T-helper 1 cell treated with Interleukin-12 subunit alpha and Interleukin-12 subunit beta and Interleukin-4 antibody, amounts not matched to agents 30 μg/mL and 1 μg/mL, for 36 hours (primary cell): ENCODE measurements around the gene SWI5.

Source experiments
- H3K27ac Mint-ChIP-seq: one replicate; pipeline ENCODE4 v1.8.0; 2021; ENCODE audit warnings: mild to moderate bottlenecking, mixed read lengths
- H3K27me3 Mint-ChIP-seq: one replicate; pipeline ENCODE4 v1.8.0; 2021; ENCODE audit warnings: low read depth, mixed read lengths
- H3K36me3 Mint-ChIP-seq: one replicate; pipeline ENCODE4 v1.8.0; 2021; ENCODE audit warnings: low read depth, mixed read lengths
- H3K4me1 Mint-ChIP-seq: one replicate; pipeline ENCODE4 v1.8.0; 2021; ENCODE audit warnings: low read depth, mixed read lengths
- H3K4me3 Mint-ChIP-seq: one replicate; pipeline ENCODE4 v1.8.0; 2021; ENCODE audit warnings: mild to moderate bottlenecking, moderate library complexity, mixed read lengths
- H3K9me3 Mint-ChIP-seq: one replicate; pipeline ENCODE4 v1.8.0; 2021; ENCODE audit warnings: mixed read lengths

The SWI5 gene

DNA sequence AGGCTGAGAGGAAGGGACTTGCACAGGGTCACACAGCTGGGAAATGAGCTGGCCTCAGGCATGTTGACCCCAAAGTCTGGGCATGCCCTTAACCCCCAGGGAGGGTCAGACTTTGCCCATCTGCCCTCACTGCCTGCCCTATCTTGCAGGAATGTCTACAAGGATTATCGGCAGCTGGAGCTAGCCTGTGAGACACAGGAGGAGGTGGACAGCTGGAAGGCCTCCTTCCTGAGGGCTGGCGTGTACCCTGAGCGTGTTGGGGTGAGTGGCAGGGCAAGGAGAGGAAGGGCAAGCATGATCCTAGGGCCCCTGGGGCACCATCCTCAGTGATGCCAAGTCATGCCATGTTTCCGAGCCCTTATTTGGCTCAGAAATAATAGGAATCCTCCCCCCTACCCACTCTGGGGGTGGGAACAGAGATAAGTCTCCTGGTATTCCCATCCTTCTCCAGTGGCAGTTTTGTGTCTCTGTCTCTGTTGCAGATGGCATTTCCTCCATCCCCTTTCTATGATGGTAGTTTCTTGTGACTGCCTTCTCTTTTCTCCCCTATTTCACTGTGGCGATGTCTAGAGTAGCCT is 28.8 kb upstream of the SWI5 start:
- Mint-ChIP-seq H3K27me3 (peaks cover 42% of the 10 kb centered on the region), H3K27ac (no peak overlapping the region), H3K4me3 (no peak overlapping the region), H3K36me3 (no peaks in the 10 kb centered on the region), H3K4me1 (peaks cover 12% of the 10 kb centered on the region), H3K9me3 (no peaks in the 10 kb centered on the region)

GRCh38 chr9:128249558-128249907 is 26.5 kb upstream of the SWI5 start:
- H3K27me3 Mint-ChIP-seq: peaks cover 33% of the 10 kb centered on the region
- peak overlapping the region; percentile 26 for H3K27ac Mint-ChIP-seq

DNA sequence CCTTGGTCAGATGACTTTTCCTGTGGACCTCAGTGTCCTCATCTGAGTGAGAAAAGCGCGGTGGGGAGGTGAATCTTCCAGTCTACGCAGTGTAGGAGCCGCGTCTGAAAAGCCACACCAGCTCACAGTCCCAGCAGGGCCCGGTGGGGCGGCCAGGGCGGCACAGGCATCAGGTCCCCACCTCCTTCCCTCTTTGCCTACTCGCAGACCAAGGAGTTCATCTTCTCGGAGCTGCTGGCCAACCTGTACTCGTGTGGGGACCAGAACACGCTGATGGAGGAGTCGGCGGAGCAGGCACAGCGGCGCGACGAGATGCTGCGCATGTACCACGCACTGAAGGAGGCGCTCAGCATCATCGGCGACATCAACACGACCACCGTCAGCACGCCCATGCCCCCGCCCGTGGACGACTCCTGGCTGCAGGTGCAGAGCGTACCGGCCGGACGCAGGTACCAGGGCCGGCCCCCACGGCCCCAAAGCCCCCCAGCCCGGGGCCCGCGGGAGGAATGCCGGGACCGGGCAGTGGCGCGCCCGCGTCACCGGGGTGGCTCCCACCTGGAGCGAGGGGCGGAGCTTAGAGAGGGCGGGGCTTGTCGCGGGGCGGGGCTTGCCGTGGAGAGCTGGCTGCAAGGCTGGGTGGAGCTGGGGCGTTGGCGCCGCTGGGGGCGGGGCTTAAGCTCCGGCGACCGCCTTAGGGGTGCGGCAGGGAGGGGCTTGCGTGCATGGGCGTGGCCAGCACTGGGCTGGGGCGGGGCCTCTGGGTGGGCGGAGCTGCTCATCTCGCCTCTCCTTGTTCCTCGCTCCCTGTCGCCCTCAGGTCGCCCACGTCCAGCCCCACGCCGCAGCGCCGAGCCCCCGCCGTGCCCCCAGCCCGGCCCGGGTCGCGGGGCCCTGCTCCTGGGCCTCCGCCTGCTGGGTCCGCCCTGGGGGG is 25.9 kb upstream of the SWI5 start:
- peaks cover 33% of the 10 kb centered on the region for H3K27me3 Mint-ChIP-seq
- H3K4me1 Mint-ChIP-seq: peaks cover 10% of the 10 kb centered on the region
- no peaks in the 10 kb centered on the region for H3K9me3 Mint-ChIP-seq
- H3K27ac Mint-ChIP-seq: peak overlapping the region; percentile 26
- peak overlapping the region; percentile 76 for H3K4me3 Mint-ChIP-seq
- H3K36me3 Mint-ChIP-seq: no peaks in the 10 kb centered on the region

More at GRCh38 chr9:128249558-128249907, 26.5 kb upstream of the SWI5 start:
- Mint-ChIP-seq H3K36me3 (no peaks in the 10 kb centered on the region), H3K9me3 (no peaks in the 10 kb centered on the region), H3K4me3 (peak overlapping the region; percentile 76), H3K4me1 (peaks cover 10% of the 10 kb centered on the region)

- peaks cover 28% of the 10 kb centered on the region for H3K27me3 Mint-ChIP-seq
- no peaks in the 10 kb centered on the region for H3K9me3 Mint-ChIP-seq
- no peak overlapping the region for H3K27ac Mint-ChIP-seq
- no peaks in the 10 kb centered on the region for H3K36me3 Mint-ChIP-seq
- peak overlapping the region; percentile 83 for H3K4me3 Mint-ChIP-seq
- peaks cover 10% of the 10 kb centered on the region for H3K4me1 Mint-ChIP-seq
Observed at GRCh38 chr9:128250839-128251731, 25.0 kb upstream of the SWI5 start.

DNA sequence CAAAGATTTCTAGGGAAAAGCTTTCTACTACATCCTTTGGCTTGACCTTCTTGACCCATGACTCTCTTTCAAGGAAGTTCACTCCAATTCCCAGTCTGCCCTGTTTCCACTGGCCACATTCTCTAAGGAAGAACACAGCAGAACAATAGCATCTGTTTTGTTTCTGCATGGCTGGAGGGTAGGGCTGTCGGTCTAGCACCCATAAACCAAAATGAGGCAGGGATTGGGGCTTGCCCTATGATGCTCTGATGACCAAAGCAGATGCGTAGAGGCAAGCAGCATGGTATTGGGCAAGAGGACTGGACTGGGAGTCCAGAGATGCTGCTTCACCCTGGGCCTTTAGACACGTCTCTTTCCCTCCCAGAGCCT is 24.4 kb upstream of the SWI5 start:
- Mint-ChIP-seq H3K9me3 (no peaks in the 10 kb centered on the region), H3K36me3 (no peaks in the 10 kb centered on the region), H3K4me1 (peaks cover 10% of the 10 kb centered on the region), H3K4me3 (peak overlapping the region; percentile 7), H3K27me3 (peaks cover 28% of the 10 kb centered on the region), H3K27ac (no peak overlapping the region)

DNA sequence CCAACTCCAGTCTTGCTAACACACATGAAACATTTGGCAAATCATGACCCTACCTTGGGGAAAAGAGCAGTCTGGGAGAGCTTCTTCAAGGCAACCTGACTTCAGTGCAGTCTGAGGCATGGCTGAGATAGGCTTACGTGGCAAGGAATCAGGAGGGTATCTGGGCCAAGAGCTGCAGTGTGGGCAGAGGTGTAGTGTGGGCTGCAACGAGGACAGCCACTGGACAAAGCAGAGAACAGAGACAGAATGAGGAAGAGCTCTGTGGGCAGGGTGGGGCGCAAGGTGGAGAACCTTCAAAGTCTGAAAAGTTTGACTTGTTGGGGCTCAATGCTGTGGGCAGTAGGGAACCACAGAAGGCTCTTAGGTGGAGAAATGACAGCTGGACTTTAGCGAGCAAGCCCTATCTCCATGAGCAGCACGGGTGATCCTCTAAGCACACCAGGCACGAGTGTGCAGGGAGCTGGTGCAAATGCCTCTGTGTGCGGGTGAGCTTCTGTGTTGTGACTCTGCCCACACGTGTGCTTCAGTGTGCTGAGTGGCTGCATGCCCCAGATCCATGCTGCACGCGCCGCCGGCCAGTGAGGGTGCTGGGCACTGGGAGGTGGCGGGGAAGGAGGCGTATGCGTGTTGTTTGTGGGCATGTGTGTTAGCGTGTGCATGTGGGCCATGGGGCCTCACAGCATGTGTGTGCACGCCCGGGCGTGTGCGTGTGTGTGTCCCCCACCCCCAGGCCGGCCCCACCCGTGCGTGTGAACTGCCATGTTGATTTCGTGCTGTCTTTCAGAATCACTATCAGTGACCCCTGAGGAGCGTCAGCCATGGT is 23.5 kb upstream of the SWI5 start:
- H3K4me1 Mint-ChIP-seq: peaks cover 10% of the 10 kb centered on the region
- no peak overlapping the region for H3K27ac Mint-ChIP-seq
- H3K36me3 Mint-ChIP-seq: peaks cover 1% of the 10 kb centered on the region
- peaks cover 28% of the 10 kb centered on the region for H3K27me3 Mint-ChIP-seq
- no peak overlapping the region for H3K4me3 Mint-ChIP-seq
- no peaks in the 10 kb centered on the region for H3K9me3 Mint-ChIP-seq

DNA sequence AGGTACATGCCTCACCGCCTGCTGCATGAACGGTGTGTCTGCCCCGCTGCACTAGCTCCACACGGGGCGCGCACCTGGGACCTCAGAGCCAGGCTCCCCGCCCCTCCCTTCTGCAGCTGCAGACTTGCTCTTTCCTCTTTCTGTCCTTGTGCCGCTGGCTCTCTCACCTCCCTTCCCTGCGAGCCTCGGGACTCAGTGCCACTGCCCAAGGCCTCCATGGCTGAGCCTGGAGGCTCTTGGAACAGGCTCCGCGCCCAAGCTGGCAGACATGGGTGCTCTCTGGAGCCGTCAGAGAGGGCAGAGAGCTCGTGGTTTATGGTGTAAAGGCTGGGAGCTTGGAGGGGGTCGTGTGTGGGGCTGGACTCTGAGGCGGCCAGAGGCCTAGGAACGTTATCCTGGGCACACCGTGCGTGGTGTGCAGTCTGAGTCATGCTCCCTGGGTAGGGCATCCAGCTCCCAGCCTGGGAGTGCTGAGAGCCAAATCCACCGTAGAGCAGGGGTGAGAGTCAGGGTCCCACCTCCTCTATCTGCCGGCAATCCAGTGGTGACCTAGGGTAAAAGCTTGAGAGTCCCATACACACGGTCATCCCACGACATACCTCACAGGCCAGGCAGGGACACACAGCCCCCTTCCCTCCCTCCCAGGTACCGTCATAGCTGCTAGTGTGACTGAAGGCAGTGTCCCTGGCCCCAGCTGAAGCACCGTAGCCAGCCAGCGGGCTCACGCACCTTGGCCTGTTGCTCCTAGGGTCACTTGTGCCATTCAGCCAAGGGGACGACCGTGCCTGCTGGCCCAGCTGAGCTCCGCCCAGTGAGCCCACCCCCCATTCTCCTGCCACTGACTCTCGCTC is 22.7 kb upstream of the SWI5 start:
- Mint-ChIP-seq H3K27ac (no peak overlapping the region), H3K36me3 (peaks cover 3% of the 10 kb centered on the region), H3K27me3 (peaks cover 27% of the 10 kb centered on the region), H3K4me1 (peaks cover 10% of the 10 kb centered on the region), H3K4me3 (no peak overlapping the region), H3K9me3 (no peaks in the 10 kb centered on the region)

DNA sequence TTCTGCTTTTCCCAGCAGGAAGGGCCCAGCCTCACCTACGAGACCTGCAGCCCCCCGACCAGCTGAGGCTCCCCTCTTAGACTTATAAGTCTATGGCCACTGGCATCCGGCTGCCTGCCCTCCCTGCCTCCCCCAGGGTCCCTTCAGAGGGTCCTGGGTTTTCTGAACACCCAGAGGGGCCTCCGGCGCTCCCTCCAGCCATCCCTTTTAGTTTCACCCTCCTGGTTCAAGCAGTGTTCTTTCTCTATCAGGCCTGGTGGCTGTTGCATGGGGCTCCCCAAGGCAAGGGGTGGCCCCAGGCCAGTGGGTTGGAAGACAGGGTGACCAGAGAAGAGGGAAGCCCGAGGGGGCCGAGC is 22.1 kb upstream of the SWI5 start:
- no peak overlapping the region for H3K4me3 Mint-ChIP-seq
- peaks cover 10% of the 10 kb centered on the region for H3K4me1 Mint-ChIP-seq
- peaks cover 21% of the 10 kb centered on the region for H3K27me3 Mint-ChIP-seq
- H3K27ac Mint-ChIP-seq: no peak overlapping the region
- H3K36me3 Mint-ChIP-seq: peaks cover 5% of the 10 kb centered on the region
- H3K9me3 Mint-ChIP-seq: no peaks in the 10 kb centered on the region

- peaks cover 6% of the 10 kb centered on the region for H3K36me3 Mint-ChIP-seq
- H3K9me3 Mint-ChIP-seq: no peaks in the 10 kb centered on the region
- H3K27ac Mint-ChIP-seq: no peak overlapping the region
- H3K4me3 Mint-ChIP-seq: no peak overlapping the region
- peaks cover 19% of the 10 kb centered on the region for H3K27me3 Mint-ChIP-seq
- H3K4me1 Mint-ChIP-seq: peaks cover 10% of the 10 kb centered on the region
Observed at GRCh38 chr9:128254362-128254761, 21.7 kb upstream of the SWI5 start.

DNA sequence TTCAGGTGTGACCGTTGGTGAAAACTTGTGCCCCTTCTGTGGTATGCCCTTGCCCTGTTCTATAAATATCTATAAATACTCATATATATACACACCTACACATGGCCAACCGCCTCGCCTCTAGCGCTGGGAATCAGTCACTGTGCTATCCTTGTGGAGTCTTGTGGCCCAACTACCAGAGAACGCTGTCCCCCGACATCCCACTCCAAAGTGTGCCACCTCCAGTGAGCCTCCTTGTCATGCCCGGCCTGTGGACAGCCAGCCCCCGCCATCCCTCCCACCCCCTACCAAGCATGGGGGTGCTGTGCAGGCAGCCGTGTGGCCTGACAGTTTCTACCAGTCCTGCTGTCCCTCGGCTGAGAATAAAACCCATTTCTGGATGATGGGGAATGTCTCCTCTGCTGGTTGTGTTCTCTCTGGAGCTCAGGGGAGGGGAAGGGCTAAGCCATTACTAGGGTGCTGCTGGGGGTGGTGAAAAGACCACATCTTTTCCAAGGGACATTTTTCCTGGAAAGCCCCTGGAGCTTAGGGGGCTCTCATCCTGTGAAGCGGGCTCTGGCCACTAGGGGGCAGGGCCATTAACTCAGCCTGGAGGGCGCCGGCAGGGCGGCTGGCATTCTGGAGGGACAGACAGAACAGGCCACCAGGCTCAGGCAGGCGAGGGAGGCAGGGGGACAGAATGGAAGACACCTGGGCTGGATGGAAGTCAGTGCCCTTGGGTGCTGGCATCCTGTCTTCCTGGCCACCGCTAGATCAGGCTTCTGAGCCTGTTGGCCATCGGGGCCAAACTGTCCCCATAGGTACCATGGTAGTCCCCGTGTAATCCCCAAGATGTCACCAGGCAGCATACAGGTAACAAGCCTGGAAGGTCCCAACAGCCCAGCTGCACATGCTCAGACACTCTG is 21.0 kb upstream of the SWI5 start:
- no peak overlapping the region for H3K27ac Mint-ChIP-seq
- H3K4me3 Mint-ChIP-seq: no peak overlapping the region
- no peaks in the 10 kb centered on the region for H3K9me3 Mint-ChIP-seq
- peaks cover 8% of the 10 kb centered on the region for H3K36me3 Mint-ChIP-seq
- peaks cover 15% of the 10 kb centered on the region for H3K27me3 Mint-ChIP-seq
- H3K4me1 Mint-ChIP-seq: peaks cover 3% of the 10 kb centered on the region

DNA sequence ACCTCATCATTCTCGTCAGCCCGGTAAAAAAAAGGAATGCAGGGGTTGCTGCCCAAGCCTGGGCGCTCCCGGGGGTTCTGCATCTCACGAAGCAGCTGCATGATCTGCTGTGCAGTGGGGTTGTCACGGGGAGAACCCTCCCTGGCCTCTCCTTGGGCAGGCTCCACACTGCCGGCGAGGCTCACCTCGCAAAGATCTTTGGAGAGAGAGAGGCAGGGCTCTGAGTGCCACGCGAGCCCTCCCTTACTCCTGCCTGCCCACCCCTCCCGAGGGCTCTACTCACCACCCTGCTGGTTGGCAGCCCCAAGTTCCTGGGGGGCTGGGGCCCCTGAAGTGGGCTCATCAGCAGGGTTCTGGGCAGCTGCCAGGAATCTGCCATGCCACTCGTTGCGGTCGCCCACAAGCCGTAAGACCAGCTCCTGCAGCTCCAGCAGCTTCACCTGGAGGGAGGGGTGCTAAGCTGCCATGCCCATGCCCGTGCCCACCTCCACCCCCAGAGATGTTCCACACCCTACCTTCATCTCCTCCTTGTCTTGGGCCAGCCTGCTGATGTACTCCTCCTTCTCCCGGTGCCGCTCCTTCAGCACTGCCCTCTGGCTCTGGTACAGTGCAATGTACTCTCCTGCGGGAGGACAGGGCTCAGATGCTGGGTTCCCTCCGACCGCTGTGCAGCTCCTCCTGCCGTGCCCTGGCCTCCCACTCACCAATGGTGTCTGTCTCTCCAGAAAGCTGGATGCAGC is 18.8 kb upstream of the SWI5 start:
- peaks cover 20% of the 10 kb centered on the region for H3K36me3 Mint-ChIP-seq
- peaks cover 3% of the 10 kb centered on the region for H3K27me3 Mint-ChIP-seq
- no peak overlapping the region for H3K4me3 Mint-ChIP-seq
- no peak overlapping the region for H3K27ac Mint-ChIP-seq
- no peaks in the 10 kb centered on the region for H3K9me3 Mint-ChIP-seq
- H3K4me1 Mint-ChIP-seq: no peaks in the 10 kb centered on the region

DNA sequence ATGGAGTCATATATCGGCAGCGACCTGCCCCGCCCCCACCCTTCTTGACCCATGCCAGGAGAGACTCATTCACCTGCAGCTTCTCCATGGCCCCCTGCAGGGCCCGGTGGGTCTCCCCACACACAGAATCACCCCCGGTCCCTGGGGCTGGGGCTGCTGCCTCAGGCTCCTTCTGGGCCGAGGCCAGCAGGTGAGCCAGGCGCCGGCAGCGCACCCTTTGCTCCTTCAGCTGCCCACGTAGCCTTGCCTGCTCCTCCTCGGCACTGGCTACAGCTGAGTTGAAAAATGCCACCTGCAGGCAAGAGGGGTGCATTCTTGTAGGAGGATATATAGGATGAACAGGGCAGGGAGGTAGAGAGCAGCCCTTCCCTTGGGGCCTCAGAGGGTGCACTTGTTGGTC is 18.2 kb upstream of the SWI5 start:
- no peaks in the 10 kb centered on the region for H3K9me3 Mint-ChIP-seq
- H3K4me1 Mint-ChIP-seq: no peaks in the 10 kb centered on the region
- no peaks in the 10 kb centered on the region for H3K27me3 Mint-ChIP-seq
- no peak overlapping the region for H3K4me3 Mint-ChIP-seq
- H3K27ac Mint-ChIP-seq: no peak overlapping the region
- peaks cover 24% of the 10 kb centered on the region for H3K36me3 Mint-ChIP-seq
